ENCODE measurements around the gene MAP3K20. TPM values are rescaled to one million over a fixed set of nuclear protein-coding genes. Genes with fewer than 3 reads are reported as not detected.

MAP3K20 gene
- total RNA-seq = 100 to 1,000 TPM; 268 to 327 (median 295) TPM
- polyA plus RNA-seq = 86.3 TPM
- long read RNA-seq, donor 1, full-length matches to known transcripts = 559 of 738 reads
- long read RNA-seq, donor 1, partial matches to known transcripts = 42 of 738 reads
- long read RNA-seq, donor 1, other reads (novel, unspliced or antisense) = 137 of 738 reads
- long read RNA-seq, donor 2, full-length matches to known transcripts = 110 of 169 reads
- long read RNA-seq, donor 2, partial matches to known transcripts = 19 of 169 reads
- long read RNA-seq, donor 2, other reads (novel, unspliced or antisense) = 40 of 169 reads
- long read RNA-seq, donor 3, full-length matches to known transcripts = 1,418 of 1,766 reads
- long read RNA-seq, donor 3, partial matches to known transcripts = 178 of 1,766 reads
- long read RNA-seq, donor 3, other reads (novel, unspliced or antisense) = 170 of 1,766 reads
- long read RNA-seq, donor 4, full-length matches to known transcripts = 115 of 185 reads
- long read RNA-seq, donor 4, partial matches to known transcripts = 46 of 185 reads
- long read RNA-seq, donor 4, other reads (novel, unspliced or antisense) = 24 of 185 reads

GRCh38 chr2:173075781-173076580 is at the start of gene MAP3K20:
TSS of gene MAP3K20 (plus strand) at chr2:173075846. CDS start at chr2:173091032, 15,186 bp downstream.
- H3K4me1 ChIP-seq (ENCODE audit: control insufficient read depth, insufficient read depth, low read length) = peaks cover 2% of the 10 kb centered on the region

DNA sequence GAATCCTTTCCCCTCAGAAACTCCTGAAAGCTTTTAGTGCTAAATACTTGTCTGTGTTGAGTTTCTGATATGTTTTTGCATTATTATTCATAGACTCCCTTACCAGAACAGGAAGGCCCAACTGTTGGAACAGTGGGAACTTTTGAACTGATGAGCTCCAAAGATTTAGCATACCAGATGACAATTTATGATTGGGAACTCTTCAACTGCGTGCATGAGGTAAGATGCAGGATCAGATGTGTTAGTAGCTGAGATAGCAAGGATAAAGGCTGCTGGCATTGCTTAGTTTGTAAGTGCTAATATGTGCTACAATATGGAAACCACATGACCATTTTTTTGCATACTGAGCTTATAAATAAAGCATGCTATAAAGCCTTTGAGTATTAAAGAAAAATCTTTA is 49.2 kb upstream of the MAP3K20 start:
- intact Hi-C loops (cut with DNase I) = loop anchor here (2.0 to 5.0 kb wide), 5 partner anchors 51 to 186 kb away; partner anchors contain the start of gene MAP3K20 (in 1 of the 4)
- 71% methylated on average over 1 of the region's 1 CpG for WGBS
- no peak for ATAC-seq
- Histone ChIP-seq H3K27me3 (ENCODE audit: control insufficient read depth, insufficient read depth) (no peaks in the 10 kb centered on the region), H3K4me3 (ENCODE audit: low read length) (no peak overlapping the region), H3K9me3 (ENCODE audit: control insufficient read depth, low read length) (no peaks in the 10 kb centered on the region), H3K4me1 (ENCODE audit: control insufficient read depth, insufficient read depth, low read length) (peaks cover 4% of the 10 kb centered on the region), H3K27ac (ENCODE audit: low read length) (no peak overlapping the region)
- DNase-seq = no peak

More at GRCh38 chr2:173075781-173076580, at the start of gene MAP3K20:
- peak within 1 kb of the TSS; percentile 70 for H3K4me3 ChIP-seq (ENCODE audit: low read length)
- H3K27me3 ChIP-seq (ENCODE audit: control insufficient read depth, insufficient read depth) = no peaks in the 10 kb centered on the region
- WGBS = under 1% methylated on average over 106 of the region's 106 CpGs
- no peaks in the 10 kb centered on the region for H3K9me3 ChIP-seq (ENCODE audit: control insufficient read depth, low read length)
- peak within 1 kb of the TSS; percentile 84 for H3K27ac ChIP-seq (ENCODE audit: low read length)
- intact Hi-C loops (cut with DNase I) = loop anchor here in 3 of 4 donors (2.0 to 5.0 kb wide), 6 partner anchors 39 to 136 kb away; no protein-coding TSS in a partner anchor
- ATAC-seq (peak; percentile 91), DNase-seq (peak; percentile 80 to 93 (median 91))

DNA sequence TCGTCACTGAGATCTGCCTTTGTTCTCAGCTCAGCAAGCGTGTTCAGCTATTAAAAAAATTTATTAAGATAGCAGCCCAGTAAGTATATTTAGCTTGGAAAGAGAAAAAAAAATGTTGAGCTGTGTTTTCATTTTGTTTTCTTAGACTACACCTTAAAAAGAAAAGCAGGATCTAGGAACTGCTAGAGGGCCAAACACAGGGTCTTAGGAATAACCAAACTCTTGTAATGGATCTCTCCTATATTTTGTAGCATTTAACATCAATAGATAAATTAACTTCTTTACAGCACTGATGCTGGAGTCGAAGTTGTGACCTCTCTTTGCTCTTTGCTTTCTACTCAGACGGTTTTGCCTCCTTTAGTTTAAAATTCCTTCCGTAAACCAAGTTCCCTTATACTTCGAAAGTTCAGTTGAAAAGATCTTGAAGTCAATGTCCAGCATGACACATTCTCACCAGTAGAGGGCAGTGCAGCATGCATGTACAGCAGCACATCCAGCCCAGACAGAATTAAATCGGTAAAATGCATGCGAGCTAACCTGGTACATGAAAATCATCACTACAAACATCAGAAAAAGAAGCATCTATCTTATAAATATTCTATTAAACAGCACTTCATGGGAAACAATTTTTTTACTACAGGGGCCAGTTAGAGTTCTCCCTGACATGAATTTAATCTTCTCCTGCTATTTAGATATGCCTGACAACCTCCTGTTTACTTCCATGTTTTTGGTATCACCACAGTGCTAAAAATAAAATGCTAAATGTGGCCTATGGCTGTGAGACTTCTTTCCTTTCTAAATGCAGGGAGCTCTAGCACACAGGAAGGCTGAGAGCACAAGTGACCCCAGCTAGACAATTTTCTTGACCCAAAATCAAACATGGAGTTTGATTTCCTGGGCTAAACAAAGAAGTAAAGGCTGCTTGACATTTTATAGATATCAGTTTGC is 48.2 kb upstream of the MAP3K20 start:
- ATAC-seq = peak; percentile 73 to 82
- peaks cover 4% of the 10 kb centered on the region for H3K4me1 ChIP-seq (ENCODE audit: control insufficient read depth, insufficient read depth, low read length)
- DNase-seq = peak; percentile 80 to 90 (median 81)
- WGBS = 13% methylated on average over 8 of the region's 8 CpGs
- H3K4me3 ChIP-seq (ENCODE audit: low read length) = no peak overlapping the region
- no peaks in the 10 kb centered on the region for H3K27me3 ChIP-seq (ENCODE audit: control insufficient read depth, insufficient read depth)
- intact Hi-C loops (cut with DNase I) = loop anchor here (2.0 to 5.0 kb wide), 5 partner anchors 50 to 185 kb away; partner anchors contain the start of gene MAP3K20 (in 1 of the 4)
- H3K9me3 ChIP-seq (ENCODE audit: control insufficient read depth, low read length) = no peaks in the 10 kb centered on the region
- peak overlapping the region; percentile 86 for H3K27ac ChIP-seq (ENCODE audit: low read length)

- 57% methylated on average over 1 of the region's 1 CpG for WGBS
These were observed 47.5 kb upstream of the MAP3K20 start for GRCh38 chr2:173028141-173028540.

GRCh38 chr2:173028671-173029070 is 47.0 kb upstream of the MAP3K20 start:
- DNase-seq (no peak), ATAC-seq (no peak)
- intact Hi-C loops (cut with DNase I) = loop anchor here (5.0 kb wide), 4 partner anchors 49 to 184 kb away; partner anchors contain the start of gene MAP3K20 (in 1 of the 4)
- H3K27me3 ChIP-seq (ENCODE audit: control insufficient read depth, insufficient read depth) = no peaks in the 10 kb centered on the region
- H3K4me1 ChIP-seq (ENCODE audit: control insufficient read depth, insufficient read depth, low read length) = peaks cover 4% of the 10 kb centered on the region
- H3K4me3 ChIP-seq (ENCODE audit: low read length) = no peak overlapping the region
- H3K27ac ChIP-seq (ENCODE audit: low read length) = peak overlapping the region; percentile 88
- 65% methylated on average over 5 of the region's 5 CpGs for WGBS
- no peaks in the 10 kb centered on the region for H3K9me3 ChIP-seq (ENCODE audit: control insufficient read depth, low read length)

More at GRCh38 chr2:173028141-173028540, 47.5 kb upstream of the MAP3K20 start:
- intact Hi-C loops (cut with DNase I) = loop anchor here (5.0 kb wide), 4 partner anchors 49 to 184 kb away; partner anchors contain the start of gene MAP3K20 (in 1 of the 4)
- ATAC-seq = peak; percentile 54 to 57
- Histone ChIP-seq H3K4me3 (ENCODE audit: low read length) (no peak overlapping the region), H3K27ac (ENCODE audit: low read length) (peak overlapping the region; percentile 86), H3K4me1 (ENCODE audit: control insufficient read depth, insufficient read depth, low read length) (peaks cover 4% of the 10 kb centered on the region), H3K9me3 (ENCODE audit: control insufficient read depth, low read length) (no peaks in the 10 kb centered on the region), H3K27me3 (ENCODE audit: control insufficient read depth, insufficient read depth) (no peaks in the 10 kb centered on the region)
- DNase-seq = no peak

DNA sequence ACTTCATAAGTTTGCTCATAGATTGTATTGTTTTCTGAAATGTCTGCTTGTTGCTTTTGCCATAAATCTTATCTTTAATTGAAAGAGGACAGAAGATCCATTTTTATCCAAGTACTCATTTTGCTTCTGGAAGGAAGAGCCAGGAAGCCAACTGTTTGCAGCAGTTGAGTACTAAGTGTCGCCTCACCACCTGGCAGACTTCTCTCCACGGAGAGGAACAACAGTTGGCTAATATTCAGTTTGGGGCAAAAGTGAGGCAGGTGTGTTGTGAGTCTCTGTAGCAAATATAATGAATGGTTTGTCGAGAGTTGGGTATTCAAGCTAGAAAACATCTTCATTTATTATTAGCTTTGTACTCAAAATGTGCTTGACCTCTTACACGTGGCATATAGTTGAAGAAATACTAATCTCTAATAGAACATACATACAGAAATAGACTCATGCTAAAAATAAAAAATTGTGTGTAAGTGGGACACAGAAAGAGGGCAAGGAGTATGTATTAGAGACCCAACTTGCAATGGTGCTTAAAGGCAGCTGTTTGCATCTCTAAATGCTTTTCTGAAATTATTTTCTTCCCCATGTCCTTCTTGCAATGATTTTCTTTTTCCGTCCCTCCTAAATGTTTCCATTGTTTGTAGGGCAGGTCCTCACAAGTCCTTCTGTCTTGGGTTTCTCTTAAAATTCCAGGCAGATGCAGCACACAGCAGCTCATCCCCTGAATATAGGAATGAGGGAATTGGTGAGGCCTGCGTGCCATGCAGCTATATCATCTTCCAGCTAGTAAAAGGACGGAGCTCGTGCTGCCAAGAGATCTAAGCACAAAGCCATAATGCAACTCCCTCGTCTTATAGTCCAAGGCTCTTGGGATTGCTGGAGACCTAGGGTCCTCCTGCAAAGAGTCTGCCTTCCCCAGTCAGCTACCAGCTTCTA is 44.8 kb upstream of the MAP3K20 start:
- DNase-seq (no peak), ATAC-seq (no peak)
- intact Hi-C loops (cut with DNase I) = no loop called here
- Histone ChIP-seq H3K9me3 (ENCODE audit: control insufficient read depth, low read length) (no peaks in the 10 kb centered on the region), H3K27me3 (ENCODE audit: control insufficient read depth, insufficient read depth) (no peaks in the 10 kb centered on the region), H3K4me3 (ENCODE audit: low read length) (no peak overlapping the region), H3K4me1 (ENCODE audit: control insufficient read depth, insufficient read depth, low read length) (peaks cover 4% of the 10 kb centered on the region), H3K27ac (ENCODE audit: low read length) (peak overlapping the region; percentile 17)
- 67% methylated on average over 9 of the region's 9 CpGs for WGBS

GRCh38 chr2:173032032-173032431 is 43.6 kb upstream of the MAP3K20 start:
- H3K9me3 ChIP-seq (ENCODE audit: control insufficient read depth, low read length) = no peaks in the 10 kb centered on the region
- ATAC-seq (no peak), DNase-seq (no peak)
- no peak overlapping the region for H3K4me3 ChIP-seq (ENCODE audit: low read length)
- intact Hi-C loops (cut with DNase I) = no loop called here
- H3K4me1 ChIP-seq (ENCODE audit: control insufficient read depth, insufficient read depth, low read length) = peaks cover 4% of the 10 kb centered on the region
- WGBS = 98% methylated on average over 4 of the region's 4 CpGs
- no peaks in the 10 kb centered on the region for H3K27me3 ChIP-seq (ENCODE audit: control insufficient read depth, insufficient read depth)
- no peak overlapping the region for H3K27ac ChIP-seq (ENCODE audit: low read length)

GRCh38 chr2:173033084-173033483 is 42.6 kb upstream of the MAP3K20 start:
- Histone ChIP-seq H3K4me1 (ENCODE audit: control insufficient read depth, insufficient read depth, low read length) (peaks cover 7% of the 10 kb centered on the region), H3K4me3 (ENCODE audit: low read length) (no peak overlapping the region), H3K27ac (ENCODE audit: low read length) (no peak overlapping the region), H3K9me3 (ENCODE audit: control insufficient read depth, low read length) (no peaks in the 10 kb centered on the region), H3K27me3 (ENCODE audit: control insufficient read depth, insufficient read depth) (no peaks in the 10 kb centered on the region)
- WGBS = 98% methylated on average over 3 of the region's 3 CpGs
- ATAC-seq = no peak
- DNase-seq = no peak
- intact Hi-C loops (cut with DNase I) = no loop called here

DNA sequence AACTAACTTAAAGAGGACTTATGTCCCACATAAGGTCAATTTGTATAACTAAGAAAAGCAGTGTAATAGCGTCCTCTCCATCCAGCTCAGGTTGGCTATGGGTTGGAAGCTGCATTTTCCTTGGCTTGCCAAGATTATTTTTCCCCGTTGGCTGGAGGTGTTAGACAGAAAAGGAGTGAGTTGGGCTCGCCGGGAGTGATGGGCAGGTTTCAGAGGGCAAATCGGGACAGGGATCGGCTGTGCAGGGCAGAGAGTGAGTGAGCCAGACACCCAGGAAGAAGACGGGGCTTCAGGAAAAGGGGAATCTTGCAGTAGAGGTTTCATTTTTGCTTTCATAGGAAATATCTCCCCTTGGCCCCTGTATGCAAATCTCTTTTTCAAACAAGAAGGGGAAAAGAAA is 41.5 kb upstream of the MAP3K20 start:
- DNase-seq (no peak), ATAC-seq (no peak)
- H3K27me3 ChIP-seq (ENCODE audit: control insufficient read depth, insufficient read depth) = no peaks in the 10 kb centered on the region
- H3K4me3 ChIP-seq (ENCODE audit: low read length) = no peak overlapping the region
- no peak overlapping the region for H3K27ac ChIP-seq (ENCODE audit: low read length)
- peaks cover 7% of the 10 kb centered on the region for H3K4me1 ChIP-seq (ENCODE audit: control insufficient read depth, insufficient read depth, low read length)
- 60% methylated on average over 7 of the region's 7 CpGs for WGBS
- intact Hi-C loops (cut with DNase I) = no loop called here
- no peaks in the 10 kb centered on the region for H3K9me3 ChIP-seq (ENCODE audit: control insufficient read depth, low read length)

All from right cardiac atrium (tissue), 5 donors.